Measurements from ENCODE around the gene EBI3. TPM values are rescaled to one million over a fixed set of nuclear protein-coding genes. Genes with fewer than 3 reads are reported as not detected.

EBI3 gene
- under 1 TPM; 0.17 to 0.61 (median 0.37) TPM for total RNA-seq (2021; fragmentation: NEBNext Ultra II Directional; extraction: Animal tissue kit (Norgen Biotek cat#: 25700))
- long read RNA-seq, result 0 reads

GRCh38 chr19:4229179-4229931, at the start of gene EBI3:
Gene EBI3, plus strand, starts transcription at chr19:4229523. Its CDS starts 28 bp downstream, at chr19:4229551.
- no peaks in the 10 kb centered on the region for H3K9me3 Mint-ChIP-seq
- peak within 1 kb of the TSS; percentile 47; the same call in 1 of the 2 replicates for H3K27ac Mint-ChIP-seq
- no peak within 1 kb of the TSS for H3K4me3 Mint-ChIP-seq
- H3K27me3 Mint-ChIP-seq (ENCODE audit: insufficient read depth), result peaks cover 6% of the 10 kb centered on the region; the same call in 1 of the 2 replicates
- no peak for TF ChIP-seq CTCF (IDR thresholded peaks at IDR 0.05)
- H3K36me3 Mint-ChIP-seq (ENCODE audit: low read depth), result no peaks in the 10 kb centered on the region
- no peaks in the 10 kb centered on the region for H3K4me1 Mint-ChIP-seq (ENCODE audit: low read depth)
- no peak for DNase-seq

DNA sequence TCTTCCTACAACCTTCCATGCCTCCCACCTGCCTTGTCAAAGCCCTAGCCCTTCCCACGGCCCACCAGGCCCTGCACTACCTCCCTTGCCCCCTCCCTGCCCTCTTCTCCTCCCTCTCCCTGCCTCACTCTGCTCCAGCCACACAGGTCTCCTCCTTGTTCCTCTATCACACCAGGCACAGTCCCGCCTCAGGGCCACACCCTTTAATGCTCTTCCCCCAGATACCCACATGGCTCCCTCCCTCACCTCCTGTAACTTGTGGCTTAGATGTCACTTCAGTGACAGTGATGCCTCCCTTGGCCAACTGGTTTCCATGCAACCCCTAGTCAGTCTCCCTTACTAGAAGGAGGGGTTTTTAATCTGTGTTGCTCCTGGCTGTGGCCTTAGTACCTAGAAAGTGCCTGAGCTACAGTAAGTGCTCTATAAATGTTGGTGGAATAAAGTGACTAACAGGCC, 48.2 kb upstream of the EBI3 start:
- TF ChIP-seq CTCF (IDR thresholded peaks at IDR 0.05), result no peak
- Mint-ChIP-seq H3K27me3 (ENCODE audit: insufficient read depth) (peaks cover 6% of the 10 kb centered on the region), H3K36me3 (ENCODE audit: low read depth) (peaks cover 6% of the 10 kb centered on the region; the same call in 1 of the 2 replicates), H3K9me3 (no peaks in the 10 kb centered on the region), H3K4me1 (ENCODE audit: low read depth) (peaks cover 7% of the 10 kb centered on the region), H3K4me3 (peak overlapping the region; percentile 98), H3K27ac (peak overlapping the region; percentile 94; the same call in 1 of the 2 replicates)
- DNase-seq, result no peak

- Mint-ChIP-seq H3K4me1 (ENCODE audit: low read depth) (peaks cover 14% of the 10 kb centered on the region), H3K36me3 (ENCODE audit: low read depth) (peaks cover 6% of the 10 kb centered on the region; the same call in 1 of the 2 replicates), H3K27ac (peak within 1 kb of the TSS; percentile 94), H3K4me3 (peak within 1 kb of the TSS; percentile 98), H3K9me3 (no peaks in the 10 kb centered on the region), H3K27me3 (ENCODE audit: insufficient read depth) (peaks cover 6% of the 10 kb centered on the region)
- no peak for TF ChIP-seq CTCF (IDR thresholded peaks at IDR 0.05)
- DNase-seq, result peak; percentile 93
Observed at GRCh38 chr19:4182084-4182810, 47.1 kb upstream of the EBI3 start, which contains the start of the genes ANKRD24 and SIRT6. Gene ANKRD24, plus strand, starts transcription at chr19:4182689. Its CDS starts 3,737 bp downstream, at chr19:4186426. Gene SIRT6, minus strand, starts transcription at chr19:4182563. Its CDS starts 24 bp downstream, at chr19:4182539.

- Mint-ChIP-seq H3K36me3 (ENCODE audit: low read depth) (peaks cover 6% of the 10 kb centered on the region; the same call in 1 of the 2 replicates), H3K4me3 (peak overlapping the region; percentile 67), H3K27me3 (ENCODE audit: insufficient read depth) (peaks cover 8% of the 10 kb centered on the region), H3K27ac (no peak overlapping the region), H3K4me1 (ENCODE audit: low read depth) (peaks cover 14% of the 10 kb centered on the region), H3K9me3 (no peaks in the 10 kb centered on the region)
- no peak for TF ChIP-seq CTCF (IDR thresholded peaks at IDR 0.05)
- DNase-seq, result no peak
Observed at GRCh38 chr19:4183967-4184717, 45.2 kb upstream of the EBI3 start.
